MCF 10A (cell line): ENCODE results near the gene EIF2B2. TPM values are rescaled to one million over a fixed set of nuclear protein-coding genes. Genes with fewer than 3 reads are reported as not detected.

Experiments used
- BruUV-seq: library from RNA; stranded (reverse); fragments of 400-500 nt; replicated peaks from 2 replicates; lab custom pipeline; 2021; lab: Mats Ljungman, UMichigan
- CTCF ChIA-PET: fragments of 300-600 bp; sonication (Branson Sonifier 250); formaldehyde crosslinking; extraction: SDS; loops from one replicate; lab custom pipeline; 2021; ENCODE audit warnings: antibody characterized with exemption, inconsistent platforms; lab: Yijun Ruan, JAX
- POLR2A ChIA-PET: fragments of 300-600, 350-650 bp; sonication (Branson Sonifier 250); formaldehyde crosslinking; extraction: SDS; loops from one replicate; lab custom pipeline; 2020; ENCODE audit warnings: antibody characterized with exemption, inconsistent platforms; lab: Yijun Ruan, JAX
- DNase-seq: peaks from one replicate; pipeline ENCODE4 v3.0.0-alpha.2; 2018; ENCODE audit not compliant: unreplicated experiment
- H3K27ac Mint-ChIP-seq: one replicate; pipeline ENCODE4 v1.8.0; 2022; ENCODE audit warnings: mild to moderate bottlenecking, low read depth, mixed read lengths; ENCODE audit not compliant: unreplicated experiment
- H3K27me3 Mint-ChIP-seq: one replicate; pipeline ENCODE4 v1.8.0; 2022; ENCODE audit warnings: mixed read lengths; ENCODE audit not compliant: insufficient read depth, unreplicated experiment
- H3K36me3 Mint-ChIP-seq: one replicate; pipeline ENCODE4 v1.8.0; 2022; ENCODE audit warnings: mild to moderate bottlenecking, moderate library complexity, mixed read lengths; ENCODE audit not compliant: insufficient read depth, unreplicated experiment
- H3K4me1 Mint-ChIP-seq: one replicate; pipeline ENCODE4 v1.8.0; 2022; ENCODE audit warnings: mixed read lengths; ENCODE audit not compliant: insufficient read depth, unreplicated experiment
- H3K4me3 Mint-ChIP-seq: one replicate; pipeline ENCODE4 v1.8.0; 2022; ENCODE audit warnings: mild to moderate bottlenecking, moderate library complexity, mixed read lengths; ENCODE audit not compliant: unreplicated experiment
- H3K9me3 Mint-ChIP-seq: one replicate; pipeline ENCODE4 v1.8.0; 2022; ENCODE audit warnings: mixed read lengths; ENCODE audit not compliant: unreplicated experiment
- intact Hi-C: fragments of 100-400 bp; cut with micrococcal nuclease; formaldehyde crosslinking; loops from 2 replicates; pipeline ENCODE4 v1.14.1; 2022
- total RNA-seq: library from RNA; stranded (reverse); gene quantifications from 2 replicates; pipeline ENCODE4 v1.2.3, GENCODE V29; 2022
- TF ChIP-seq, protein P1 (sequence below): fragments of 200-600 bp; IDR thresholded peaks from one replicate; pipeline ENCODE4 v1.8.0; 2022; ENCODE audit warnings: antibody characterized with exemption, mild to moderate bottlenecking; ENCODE audit not compliant: unreplicated experiment

EIF2B2 gene
- total RNA-seq, 1 experiment from 2014 or later = 53.8 TPM

GRCh38 chr14:75053396-75054291 lies 50.9 kb downstream of the EIF2B2 start:
- H3K4me1 Mint-ChIP-seq = peaks cover 36% of the 10 kb centered on the region
- no peaks in the 10 kb centered on the region for H3K9me3 Mint-ChIP-seq
- H3K36me3 Mint-ChIP-seq = peaks cover 22% of the 10 kb centered on the region
- CTCF ChIA-PET = interaction anchor here (0.6 to 1.3 kb wide), 3 partner anchors 10 to 51 kb away, joined by 3 to 4 read pairs (median 3); partner anchors contain the start of genes ACYP1 and EIF2B2
- H3K4me3 Mint-ChIP-seq = no peak overlapping the region
- intact Hi-C loops = no loop called here
- no peak for DNase-seq
- TF ChIP-seq, protein P1, sequence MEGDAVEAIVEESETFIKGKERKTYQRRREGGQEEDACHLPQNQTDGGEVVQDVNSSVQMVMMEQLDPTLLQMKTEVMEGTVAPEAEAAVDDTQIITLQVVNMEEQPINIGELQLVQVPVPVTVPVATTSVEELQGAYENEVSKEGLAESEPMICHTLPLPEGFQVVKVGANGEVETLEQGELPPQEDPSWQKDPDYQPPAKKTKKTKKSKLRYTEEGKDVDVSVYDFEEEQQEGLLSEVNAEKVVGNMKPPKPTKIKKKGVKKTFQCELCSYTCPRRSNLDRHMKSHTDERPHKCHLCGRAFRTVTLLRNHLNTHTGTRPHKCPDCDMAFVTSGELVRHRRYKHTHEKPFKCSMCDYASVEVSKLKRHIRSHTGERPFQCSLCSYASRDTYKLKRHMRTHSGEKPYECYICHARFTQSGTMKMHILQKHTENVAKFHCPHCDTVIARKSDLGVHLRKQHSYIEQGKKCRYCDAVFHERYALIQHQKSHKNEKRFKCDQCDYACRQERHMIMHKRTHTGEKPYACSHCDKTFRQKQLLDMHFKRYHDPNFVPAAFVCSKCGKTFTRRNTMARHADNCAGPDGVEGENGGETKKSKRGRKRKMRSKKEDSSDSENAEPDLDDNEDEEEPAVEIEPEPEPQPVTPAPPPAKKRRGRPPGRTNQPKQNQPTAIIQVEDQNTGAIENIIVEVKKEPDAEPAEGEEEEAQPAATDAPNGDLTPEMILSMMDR = no peak
- H3K27me3 Mint-ChIP-seq = no peaks in the 10 kb centered on the region
- POLR2A ChIA-PET = interaction anchor here (0.8 to 4.9 kb wide), 3 partner anchors 11 to 16 kb away, joined by 3 to 49 read pairs (median 5); partner anchors contain the start of genes ACYP1 and ZC2HC1C
- no TSS peak for BruUV-seq
- H3K27ac Mint-ChIP-seq = no peak overlapping the region

- ChIA-PET POLR2A (interaction anchor here (0.8 to 1.3 kb wide), 2 partner anchors 11 to 15 kb away, joined by 3 to 5 read pairs; partner anchors contain the start of gene ZC2HC1C), CTCF (interaction anchor here (0.6 kb wide), 1 partner anchor 52 kb away, joined by 4 read pairs; the partner anchor contains the start of gene EIF2B2)
- no peak for DNase-seq
- peaks cover 33% of the 10 kb centered on the region for H3K4me1 Mint-ChIP-seq
- H3K27me3 Mint-ChIP-seq = no peaks in the 10 kb centered on the region
- H3K36me3 Mint-ChIP-seq = peaks cover 23% of the 10 kb centered on the region
- H3K4me3 Mint-ChIP-seq = no peak overlapping the region
- intact Hi-C loops = no loop called here
- TF ChIP-seq, protein P1 = no peak
- no peaks in the 10 kb centered on the region for H3K9me3 Mint-ChIP-seq
- H3K27ac Mint-ChIP-seq = no peak overlapping the region
- BruUV-seq = no TSS peak
These were observed 51.7 kb downstream of the EIF2B2 start for GRCh38 chr14:75054421-75054820.

DNA sequence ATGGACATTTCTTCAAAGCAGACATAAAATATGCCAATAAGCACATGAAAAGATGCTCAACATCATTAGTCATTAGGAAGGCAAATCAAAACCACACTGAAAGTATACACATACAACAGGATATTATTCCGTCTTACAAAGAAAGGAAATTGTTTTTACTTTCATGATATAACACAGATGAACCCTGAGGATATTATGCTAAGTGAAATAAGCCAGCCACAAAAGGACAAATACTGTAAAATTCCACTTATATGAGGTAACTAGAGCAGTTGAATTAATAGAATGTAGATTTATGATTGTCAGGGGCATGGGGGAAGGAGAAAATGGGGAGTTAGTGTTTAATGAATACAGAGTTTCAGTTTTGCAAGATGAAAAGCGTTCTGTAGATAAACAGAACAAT lies 56.9 kb downstream of the EIF2B2 start:
- CTCF ChIA-PET = no interaction called here

GRCh38 chr14:75060420-75060819 lies 57.7 kb downstream of the EIF2B2 start:
- peaks cover 9% of the 10 kb centered on the region for H3K4me1 Mint-ChIP-seq
- TF ChIP-seq, protein P1 = no peak
- no TSS peak for BruUV-seq
- H3K27ac Mint-ChIP-seq = no peak overlapping the region
- H3K27me3 Mint-ChIP-seq = no peaks in the 10 kb centered on the region
- peaks cover 16% of the 10 kb centered on the region for H3K36me3 Mint-ChIP-seq
- POLR2A ChIA-PET = no interaction called here
- no peak for DNase-seq
- CTCF ChIA-PET = no interaction called here
- H3K4me3 Mint-ChIP-seq = no peak overlapping the region
- intact Hi-C loops = no loop called here
- H3K9me3 Mint-ChIP-seq = no peaks in the 10 kb centered on the region

More for the DNA sequence above, 56.9 kb downstream of the EIF2B2 start:
- Mint-ChIP-seq H3K4me3 (no peak overlapping the region), H3K27me3 (no peaks in the 10 kb centered on the region), H3K27ac (peak overlapping the region; percentile 32), H3K4me1 (peaks cover 13% of the 10 kb centered on the region), H3K36me3 (peaks cover 16% of the 10 kb centered on the region), H3K9me3 (no peaks in the 10 kb centered on the region)
- POLR2A ChIA-PET = no interaction called here
- intact Hi-C loops = no loop called here
- TF ChIP-seq, protein P1 = no peak
- no TSS peak for BruUV-seq
- no peak for DNase-seq
